DMS79 (cell line): ENCODE measurements around the gene SPTLC1.
"Not testable (repeated sequence)": the region's sequence is repeated elsewhere in the genome, so short reads cannot be mapped to it uniquely, and the experiment has no call there.

Experiments
- DNase-seq: peaks from one replicate; lab custom pipeline; 2025; lab: John Stamatoyannopoulos, UW

Gene SPTLC1

DNA sequence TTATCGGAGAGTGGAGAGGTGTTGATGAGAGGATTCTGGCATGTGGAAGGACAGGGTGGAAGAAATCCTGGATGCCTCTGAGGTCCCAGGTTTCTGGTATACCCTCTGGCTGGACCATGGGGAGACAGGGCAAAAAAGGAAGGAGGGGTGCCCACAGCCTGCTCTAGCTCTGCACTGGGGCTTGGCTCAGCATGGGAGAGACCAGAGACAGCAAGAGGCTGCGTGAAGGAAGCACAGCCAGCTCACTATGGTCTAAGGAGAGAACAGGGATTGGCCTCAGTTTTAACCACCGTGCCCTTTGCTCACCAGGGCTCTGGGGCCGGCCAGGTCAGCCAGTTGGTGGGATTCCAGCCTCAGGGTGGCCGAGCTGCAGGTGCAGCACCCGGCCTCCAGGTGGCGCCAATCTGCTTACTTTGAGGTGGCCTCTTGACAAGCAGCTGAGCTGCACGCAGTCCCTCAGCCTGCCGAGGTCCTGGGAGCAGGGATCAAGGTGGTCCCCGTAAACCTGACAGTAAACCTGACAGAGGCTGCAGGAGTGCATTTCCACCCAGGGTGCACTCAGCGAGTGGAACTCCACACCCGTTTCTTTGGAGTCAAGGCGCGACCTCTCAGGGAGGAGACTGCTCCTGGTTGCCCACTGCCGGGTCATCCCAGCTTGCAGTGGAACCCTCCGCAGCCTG lies 25.0 kb upstream of the SPTLC1 start:
- DNase-seq = no peak

DNA sequence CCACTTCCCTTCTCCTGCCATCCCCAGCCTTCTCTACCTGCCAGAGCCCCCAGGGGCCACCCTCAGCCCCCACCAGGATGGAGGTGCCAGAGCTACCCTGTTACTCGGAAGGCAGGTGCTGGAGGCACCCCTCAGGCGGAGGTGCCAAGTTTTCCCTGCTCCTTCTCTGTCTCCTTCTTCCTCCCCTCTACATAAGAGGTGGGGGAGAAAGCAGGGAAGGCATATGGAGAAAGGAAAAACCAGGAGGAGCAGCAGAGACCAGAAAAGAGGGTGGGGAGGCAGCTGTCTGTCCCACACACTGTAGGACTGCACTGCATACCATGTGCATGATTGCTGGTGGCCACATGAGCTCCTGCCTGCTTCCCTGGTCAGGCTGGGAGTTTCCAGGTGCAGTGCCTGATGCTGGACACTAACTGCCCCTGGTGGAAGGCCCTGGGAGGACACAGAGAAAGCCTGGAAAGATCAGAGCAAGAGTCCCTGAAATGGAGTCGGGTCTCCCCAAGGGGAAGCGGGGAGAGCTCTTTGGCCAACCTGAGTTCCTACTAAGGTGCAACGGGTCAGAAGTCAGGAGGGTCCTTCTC lies 23.8 kb upstream of the SPTLC1 start:
- DNase-seq = not testable (repeated sequence)

DNA sequence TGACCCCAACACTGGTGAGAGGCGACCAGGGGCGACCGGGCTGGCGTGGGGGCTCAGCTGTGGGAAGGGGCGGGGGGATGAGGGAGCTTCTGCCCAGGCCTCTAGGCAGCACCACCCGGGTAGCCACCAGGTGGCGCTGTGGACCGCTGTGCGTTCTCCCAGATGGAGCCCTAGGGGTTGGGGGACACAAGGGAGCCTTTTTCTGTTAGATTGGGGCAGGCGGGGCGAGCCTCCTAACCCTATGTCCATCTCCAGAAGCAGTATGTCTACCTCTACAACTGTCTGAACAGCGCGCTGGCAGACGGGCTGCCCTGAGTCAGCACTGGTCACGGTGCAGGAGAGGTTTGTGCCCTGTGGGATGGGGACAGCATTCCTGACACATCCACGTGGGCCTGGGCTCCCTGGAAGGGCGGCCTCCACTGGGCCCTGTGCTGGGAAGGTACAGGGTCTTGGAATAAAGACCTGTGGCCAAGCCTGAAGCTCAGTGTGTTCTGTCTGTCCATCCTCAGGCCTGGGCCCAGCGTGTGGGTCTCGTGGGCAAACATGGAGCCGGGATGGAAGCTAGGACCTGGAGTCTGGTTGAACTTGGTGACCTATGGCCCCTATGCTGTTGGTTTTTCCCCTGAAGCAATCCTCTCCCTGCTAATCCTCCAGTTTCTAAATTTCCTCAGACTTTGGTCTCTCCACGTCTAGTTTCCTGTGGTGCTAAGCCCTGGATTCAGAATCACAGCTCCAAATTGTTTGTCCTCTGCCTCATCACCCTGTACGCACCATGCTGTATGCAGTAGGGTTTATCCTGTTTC lies 23.1 kb upstream of the SPTLC1 start:
- DNase-seq = peak; percentile 3

DNA sequence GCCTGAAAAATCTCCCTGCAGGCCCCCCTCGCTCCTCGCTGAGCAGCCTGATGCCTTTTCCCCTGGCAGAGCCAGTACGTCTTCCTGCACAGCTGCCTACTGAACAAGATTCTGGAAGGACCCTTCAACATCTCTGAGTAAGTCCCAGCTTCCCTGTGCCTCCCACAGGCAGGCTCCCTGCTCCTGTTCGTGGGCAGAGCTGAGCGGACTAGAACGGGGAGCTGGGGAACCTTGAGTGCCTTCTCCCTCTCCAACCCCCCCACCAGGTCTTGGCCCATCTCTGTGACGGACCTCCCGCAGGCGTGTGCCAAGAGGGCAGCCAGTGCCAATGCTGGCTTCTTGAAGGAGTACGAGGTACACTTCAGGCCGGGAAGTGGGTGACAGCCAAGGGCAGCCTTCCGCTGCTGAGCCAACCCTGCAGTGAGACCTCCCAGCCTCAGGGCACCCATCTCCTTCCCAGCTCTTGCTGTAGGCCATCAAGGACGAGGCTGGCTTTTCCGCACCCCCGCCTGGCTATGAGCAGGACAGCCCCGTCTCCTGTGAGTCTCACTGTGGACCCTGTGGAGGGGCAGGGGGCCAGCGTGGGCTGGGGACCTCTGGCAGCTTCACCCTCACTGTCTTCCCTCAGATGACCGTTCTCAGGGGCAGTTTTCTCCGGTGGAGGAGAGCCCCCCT lies 21.1 kb upstream of the SPTLC1 start:
- no peak for DNase-seq

DNA sequence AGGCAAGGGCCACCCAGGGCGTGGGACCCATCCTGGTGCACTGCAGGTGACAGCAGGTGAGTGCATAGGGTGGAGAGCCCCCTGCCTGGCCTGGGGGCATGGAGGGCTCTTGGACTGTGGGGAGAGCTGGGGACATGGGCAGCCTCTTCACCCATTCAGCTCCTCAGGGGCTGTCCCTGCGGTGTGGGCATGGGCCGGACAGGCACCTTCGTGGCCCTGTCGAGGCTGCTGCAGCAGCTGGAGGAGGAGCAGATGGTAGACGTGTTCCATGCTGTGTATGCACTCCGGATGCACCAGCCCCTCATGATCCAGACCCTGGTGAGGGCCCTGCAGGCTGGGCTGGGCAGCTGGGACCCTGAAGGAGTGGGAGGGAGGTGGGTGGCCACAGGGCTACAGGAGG lies 20.4 kb upstream of the SPTLC1 start:
- no peak for DNase-seq

DNA sequence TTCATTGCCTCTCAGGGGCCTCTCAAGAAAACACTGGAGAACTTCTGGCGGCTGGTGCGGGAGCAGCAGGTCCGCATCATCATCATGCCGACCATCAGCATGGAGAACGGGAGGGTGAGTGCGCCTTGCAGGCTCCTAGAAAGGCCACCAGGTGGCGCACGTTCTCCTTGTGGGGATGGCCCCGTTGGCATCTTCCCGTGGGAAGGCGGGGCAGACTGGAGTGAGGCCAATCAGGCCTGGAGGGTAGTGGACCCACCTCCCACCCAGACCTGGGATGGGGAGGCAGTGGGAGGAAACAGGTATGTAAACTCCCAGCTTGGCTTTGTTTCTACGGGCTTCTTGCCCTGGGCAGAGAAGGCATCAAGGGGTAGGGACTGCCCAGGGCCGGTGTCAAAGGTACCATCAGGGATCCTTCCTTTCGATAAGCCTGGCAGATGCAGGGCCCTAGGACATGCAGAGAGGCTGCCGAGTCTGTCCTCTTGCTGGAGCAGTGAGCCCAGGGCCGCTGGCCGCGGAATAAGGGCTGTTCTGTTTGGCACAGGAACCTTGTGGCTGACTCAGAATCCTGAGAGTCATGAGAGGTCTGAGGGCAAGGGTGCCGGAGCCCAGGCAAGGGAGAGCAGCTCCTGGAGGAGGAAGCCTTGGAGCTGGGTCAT lies 18.9 kb upstream of the SPTLC1 start:
- DNase-seq = peak; percentile 4

DNA sequence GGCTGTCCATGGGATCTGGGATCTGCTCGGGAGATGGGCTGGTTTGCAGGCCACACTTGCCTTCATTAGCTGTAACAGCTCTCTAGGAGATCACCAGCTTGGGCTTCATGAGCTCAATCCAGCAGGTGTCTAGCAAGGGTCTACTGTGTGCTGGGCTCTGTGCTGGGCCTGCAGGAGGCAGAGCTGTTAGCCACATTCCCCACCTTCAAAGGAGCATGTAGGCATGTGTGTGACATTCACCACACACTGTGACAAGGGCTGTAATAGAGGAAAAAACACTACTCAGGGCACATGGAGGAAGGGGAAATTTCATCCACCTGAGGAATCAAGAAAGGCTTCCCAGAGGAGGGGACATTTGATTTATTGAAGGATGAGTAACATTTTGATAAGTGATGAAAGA lies 17.7 kb upstream of the SPTLC1 start:
- not testable (repeated sequence) for DNase-seq

DNA sequence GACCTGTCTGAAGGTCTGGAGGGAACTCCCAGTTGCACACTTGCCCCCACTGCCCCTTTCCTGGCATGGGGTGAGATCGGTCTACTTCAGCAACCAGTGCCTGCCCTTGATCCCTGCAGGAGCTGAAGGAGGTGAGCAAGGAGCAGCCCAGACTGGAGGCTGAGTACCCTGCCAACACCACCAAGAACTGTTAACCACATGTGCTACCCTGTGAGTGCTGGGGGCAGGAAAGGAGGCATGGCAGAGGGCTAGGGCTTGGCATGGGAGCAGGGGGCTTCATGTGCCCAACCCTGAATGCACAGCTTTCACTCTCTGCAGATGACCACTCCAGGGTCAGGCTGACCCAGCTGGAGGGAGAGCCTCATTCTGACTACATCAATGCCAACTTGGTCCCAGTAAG lies 17.3 kb upstream of the SPTLC1 start:
- DNase-seq = no peak

DNA sequence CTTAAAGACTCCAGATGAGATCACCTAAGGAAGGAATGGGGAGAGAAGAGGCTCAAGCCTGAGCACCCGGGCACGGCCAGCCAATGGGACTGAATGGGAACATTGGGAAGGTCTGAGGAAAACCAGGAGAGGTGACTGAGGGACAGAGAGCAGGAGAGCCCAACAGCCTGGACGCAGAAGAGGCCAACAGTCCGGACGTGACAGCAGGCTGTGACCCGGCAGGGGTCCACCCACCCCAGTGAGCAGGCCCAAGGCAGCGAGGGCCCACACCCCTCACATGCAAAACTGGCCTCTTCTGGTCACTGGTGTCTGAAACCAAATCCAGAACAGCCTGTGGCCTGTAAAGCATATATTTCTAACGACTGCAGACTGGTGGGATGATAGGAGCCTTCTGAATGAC lies 7.6 kb upstream of the SPTLC1 start:
- DNase-seq = no peak

DNA sequence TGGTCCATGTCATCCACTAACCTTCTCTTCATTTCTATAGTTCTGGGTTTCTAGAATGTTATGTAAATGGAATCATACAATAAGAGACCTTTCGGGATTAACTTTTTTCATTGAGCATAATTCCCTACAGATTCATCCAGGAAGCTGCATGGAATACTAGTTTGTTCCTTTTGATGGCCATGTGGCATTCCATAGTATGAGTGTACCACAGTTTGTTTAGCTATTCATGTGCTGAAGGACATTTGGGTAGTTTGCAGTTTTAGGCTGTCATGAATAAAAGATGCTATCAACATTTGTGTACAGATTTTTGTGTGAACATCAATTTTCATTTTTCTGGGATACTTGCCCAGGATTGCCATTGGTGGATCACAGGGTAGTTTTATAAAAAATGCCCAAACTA lies 6.8 kb upstream of the SPTLC1 start:
- no peak for DNase-seq

DNA sequence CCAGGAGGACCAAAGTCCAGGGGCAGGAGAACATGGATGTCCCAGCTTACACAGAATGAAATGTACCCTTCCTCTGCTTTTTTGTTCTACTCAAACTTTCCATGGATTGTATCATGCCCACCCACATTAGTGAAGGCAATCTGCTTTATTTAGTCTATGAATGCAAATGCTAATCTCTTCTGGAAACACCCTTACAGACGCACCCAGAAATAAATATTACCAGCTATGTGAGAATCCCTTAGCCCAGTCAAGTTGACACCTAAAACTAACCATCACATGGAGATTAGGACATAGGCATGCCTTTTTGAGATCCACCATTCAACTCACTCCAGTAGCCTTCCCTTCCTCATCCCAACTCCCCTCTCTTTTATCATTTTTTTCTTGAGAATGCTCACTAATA lies 6.1 kb upstream of the SPTLC1 start:
- DNase-seq = no peak

DNA sequence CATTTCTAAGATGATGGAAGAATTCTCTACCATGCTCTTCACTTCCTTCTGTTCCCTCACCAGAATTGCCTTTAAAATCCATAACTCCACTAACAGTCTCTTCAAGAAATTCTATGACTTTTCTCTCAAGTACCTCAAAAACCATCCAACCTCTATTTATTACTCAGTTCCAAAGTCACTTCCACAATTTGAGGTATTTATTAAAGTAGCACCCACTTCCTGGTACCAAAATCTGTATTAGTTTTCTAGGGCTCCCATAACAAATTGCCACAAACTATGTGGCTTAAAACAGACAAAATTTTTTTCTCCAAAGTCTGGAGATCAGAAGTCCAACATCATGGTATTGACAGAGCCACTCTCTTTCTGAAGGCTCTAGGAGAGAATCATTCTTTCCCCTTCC lies 4.9 kb upstream of the SPTLC1 start:
- DNase-seq = no peak

DNA sequence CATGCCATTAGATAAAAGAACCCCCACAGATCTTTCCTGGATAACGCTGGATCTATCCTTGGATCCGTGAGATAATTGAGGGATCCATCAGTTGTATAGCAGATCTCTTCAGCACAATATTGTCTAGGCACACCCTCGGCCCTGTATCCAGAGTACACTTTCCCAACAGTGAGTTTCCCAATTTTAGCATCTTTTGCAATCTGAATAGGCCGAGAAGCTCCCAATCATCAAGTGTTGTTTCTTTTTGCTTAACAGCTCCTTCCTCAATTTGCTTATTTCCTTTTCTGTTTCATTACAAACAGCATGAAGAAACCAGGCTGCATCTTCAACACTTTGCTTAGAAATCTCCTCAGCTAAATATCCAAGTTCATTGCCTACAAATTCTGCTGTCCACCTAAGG lies 4.4 kb upstream of the SPTLC1 start:
- DNase-seq = no peak

DNA sequence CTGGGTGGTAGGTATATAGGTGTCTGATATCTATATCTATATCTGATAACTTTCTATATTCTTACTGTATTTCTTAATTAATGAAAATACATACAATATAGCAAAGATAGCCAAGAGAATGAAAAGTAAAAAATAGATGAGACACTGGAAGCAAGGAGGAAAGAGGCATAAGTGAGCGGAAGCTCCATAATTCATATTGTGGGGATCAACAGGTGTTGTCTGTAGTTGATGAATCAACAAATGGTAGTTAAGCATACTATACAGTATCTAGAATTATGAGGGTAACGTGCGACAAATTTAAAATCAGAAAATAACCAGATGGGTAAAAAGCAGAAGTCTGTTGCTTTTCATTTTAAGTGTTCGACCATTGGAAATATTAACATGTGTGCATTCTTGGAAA lies 7.1 kb downstream of the SPTLC1 start:
- DNase-seq = no peak

DNA sequence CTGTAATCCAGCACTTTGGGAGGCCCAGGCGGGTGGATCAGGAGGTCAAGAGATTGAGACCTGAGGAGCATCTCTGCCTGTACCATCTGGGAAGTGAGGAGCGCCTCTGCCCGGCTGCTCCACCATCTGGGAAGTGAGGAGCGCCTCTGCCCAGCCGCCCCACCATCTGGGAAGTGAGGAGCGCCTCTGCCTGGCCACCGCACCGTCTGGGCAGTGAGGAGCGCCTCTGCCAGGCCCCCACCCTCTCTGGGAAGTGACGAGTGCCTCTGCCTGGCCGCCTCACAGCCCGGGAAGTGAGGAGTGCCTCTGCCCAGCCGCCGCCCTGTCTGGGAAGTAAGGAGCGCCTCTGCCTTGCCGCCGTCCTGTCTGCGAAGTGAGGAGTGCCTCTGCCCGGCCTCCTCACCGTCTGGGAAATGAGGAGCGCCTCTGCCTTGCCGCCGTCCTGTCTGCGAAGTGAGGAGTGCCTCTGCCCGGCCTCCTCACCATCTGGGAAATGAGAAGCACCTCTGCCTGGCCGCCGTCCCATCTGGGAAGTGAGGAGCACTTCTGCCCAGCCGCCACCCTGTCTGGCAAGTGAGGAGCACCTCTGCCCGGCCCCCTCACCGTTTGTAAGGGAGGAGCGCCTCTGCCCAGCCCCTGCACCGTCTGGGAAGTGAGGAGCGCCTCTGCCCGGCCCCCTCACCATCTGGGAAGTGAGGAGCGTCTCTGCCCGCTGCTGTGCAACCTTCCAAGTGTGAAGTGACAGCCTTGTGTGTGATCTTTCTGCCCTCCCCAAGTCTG lies 9.6 kb downstream of the SPTLC1 start:
- DNase-seq = not testable (repeated sequence)

DNA sequence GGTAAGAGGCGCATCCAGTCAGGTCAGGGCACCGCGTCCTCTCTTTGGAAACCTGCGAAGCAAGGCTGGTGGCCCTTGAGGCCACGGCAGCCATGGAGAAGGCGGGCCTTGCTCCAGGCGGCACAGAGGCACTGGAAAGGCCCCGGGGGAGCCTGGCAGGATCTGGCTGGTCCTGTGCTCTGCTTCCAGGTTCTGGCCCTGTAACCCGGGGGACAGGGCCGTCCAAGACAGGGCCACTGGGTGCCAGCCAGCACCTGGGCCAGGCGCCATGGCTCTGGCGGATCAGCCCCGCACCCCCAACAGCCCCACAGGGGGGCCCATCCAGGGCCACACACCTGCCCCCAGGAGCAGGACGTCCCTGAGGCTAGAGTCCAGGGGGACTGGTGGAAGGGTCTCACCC lies 11.6 kb downstream of the SPTLC1 start:
- not testable (repeated sequence) for DNase-seq

DNA sequence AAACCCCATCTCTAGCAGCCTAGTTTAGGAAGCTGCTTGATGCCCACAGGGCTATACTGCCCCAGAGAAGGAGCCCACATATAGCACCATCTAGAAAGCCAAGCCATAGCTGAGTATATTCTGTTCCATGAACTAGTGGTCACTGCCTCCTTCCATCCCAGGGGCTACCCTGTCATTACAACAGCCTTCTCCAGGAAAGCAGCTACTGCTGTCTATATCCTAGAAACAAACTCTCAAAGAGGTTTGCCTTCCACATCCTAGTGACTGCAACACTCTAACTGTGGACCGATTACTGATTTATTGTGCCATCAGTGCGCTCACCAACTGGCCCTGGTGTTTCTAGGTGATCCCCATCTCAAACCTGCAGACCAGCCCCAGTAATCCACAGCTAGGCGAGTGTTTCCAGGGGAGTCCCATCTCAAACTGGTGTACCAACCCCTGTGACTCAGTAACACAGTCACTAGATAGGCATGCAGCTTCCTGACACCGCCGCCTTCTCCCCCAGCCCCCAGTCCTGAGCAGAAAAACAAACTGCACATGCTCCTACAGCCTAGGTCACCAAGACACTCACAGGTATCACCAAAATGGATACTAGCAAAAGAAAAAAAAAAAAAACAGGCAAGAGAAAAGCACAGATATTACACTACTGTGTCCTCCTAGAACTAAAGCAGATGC lies 14.8 kb downstream of the SPTLC1 start:
- no peak for DNase-seq

DNA sequence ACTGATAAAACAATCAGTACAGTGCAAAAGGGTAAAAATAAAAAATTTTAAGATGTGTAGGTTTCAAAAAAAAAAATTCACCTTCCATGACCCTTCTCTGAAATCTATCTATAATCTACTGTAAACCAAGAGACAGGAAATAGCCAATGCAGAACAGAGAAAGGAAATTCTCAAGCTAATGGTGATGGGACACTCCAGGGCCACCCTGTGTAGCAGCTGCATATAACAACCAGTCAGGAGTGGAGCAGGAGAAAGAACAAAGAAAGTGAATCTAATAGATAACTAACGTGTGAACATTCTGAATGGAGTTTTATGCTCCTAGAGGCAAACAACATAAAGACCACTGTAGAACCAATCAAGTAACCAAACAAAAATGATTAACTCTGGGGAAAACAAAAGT lies 16.6 kb downstream of the SPTLC1 start:
- no peak for DNase-seq

DNA sequence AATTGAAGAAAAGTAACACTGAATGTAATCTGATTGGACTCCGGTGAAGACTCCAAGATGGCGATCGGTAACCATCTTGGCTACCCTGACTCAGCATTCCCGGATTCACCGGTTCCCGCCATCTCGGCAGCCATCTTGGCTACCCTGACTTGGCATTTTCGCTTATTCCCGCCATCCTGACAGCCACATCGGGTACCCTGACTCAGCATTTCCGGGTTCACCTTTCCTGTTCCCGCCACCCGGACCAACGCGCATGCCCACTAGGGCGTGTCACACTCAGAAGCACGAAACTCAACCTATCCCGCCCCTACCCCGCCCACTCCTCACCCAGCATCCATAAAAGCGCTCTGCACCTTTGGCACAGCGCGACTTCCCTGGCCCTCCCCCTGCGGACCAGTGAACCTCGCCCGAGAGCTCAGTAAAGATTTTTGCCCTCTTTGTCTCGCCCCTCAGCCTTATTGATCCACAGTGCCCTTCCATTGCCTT lies 17.2 kb downstream of the SPTLC1 start:
- no peak for DNase-seq

DNA sequence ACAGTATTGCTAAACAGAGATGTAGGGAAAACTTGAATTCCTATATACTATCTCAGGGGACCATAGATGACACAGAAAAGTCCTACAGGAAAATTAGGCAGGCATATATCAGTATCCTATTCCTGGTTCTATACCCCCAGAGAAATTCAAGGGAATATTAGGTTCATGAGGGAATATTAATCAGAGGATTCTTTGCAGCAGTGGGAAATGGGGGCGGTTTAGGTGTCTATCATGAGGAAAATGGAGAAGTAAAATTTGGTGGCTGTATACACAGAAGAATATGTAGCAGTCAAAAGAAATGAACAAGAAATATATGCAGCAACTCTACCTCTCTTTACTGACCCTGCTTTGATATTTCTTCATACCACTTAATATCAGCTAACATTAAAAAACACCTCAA lies 20.0 kb downstream of the SPTLC1 start:
- no peak for DNase-seq

DNA sequence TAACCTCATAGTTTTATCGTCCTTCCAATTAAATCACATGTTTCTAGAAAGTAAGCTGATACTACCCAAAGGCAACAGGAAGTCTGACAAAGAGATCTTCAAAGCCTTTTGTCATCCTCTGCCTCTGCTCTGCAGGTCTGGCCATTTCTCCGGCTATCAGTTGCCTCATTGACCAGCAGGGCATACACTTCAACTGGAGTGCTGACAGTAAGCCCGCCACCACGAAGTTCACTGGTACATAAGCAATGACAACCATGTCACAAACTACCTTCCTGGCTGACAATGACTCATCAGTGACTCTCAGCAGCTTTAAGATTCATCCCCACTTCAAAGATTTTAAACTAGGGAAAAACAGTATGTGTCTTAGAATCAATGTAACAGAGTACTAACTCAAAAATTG lies 20.6 kb downstream of the SPTLC1 start:
- DNase-seq = no peak
